ENCODE data around the gene HSPA9.
A peak's percentile ranks its signal among the peaks of the same experiment; 100 is the strongest.

The HSPA9 gene

GRCh38 chr5:138606378-138607064 lies 31.3 kb upstream of the HSPA9 start:
- H3K27me3 ChIP-seq (ENCODE audit: insufficient read depth, low read length, poor library complexity) = no peaks in the 10 kb centered on the region
- H3K27ac ChIP-seq (ENCODE audit: low read length) = no peak overlapping the region
- no peak overlapping the region for H3K4me3 ChIP-seq (ENCODE audit: low read depth in 1 of 2, low read length in 2 of 2)
- no peaks in the 10 kb centered on the region for H4K20me1 ChIP-seq (ENCODE audit: insufficient read depth, low read length)
- DNase-seq (no peak), ATAC-seq (ENCODE audit: insufficient read depth, low read depth) (no peak)
- H3K9me3 ChIP-seq (ENCODE audit: insufficient read depth, low read length, severe bottlenecking) = no peaks in the 10 kb centered on the region
- H2AFZ ChIP-seq (ENCODE audit: low read depth, low read length) = no peak overlapping the region
- H3K79me2 ChIP-seq (ENCODE audit: insufficient read depth, low read length) = no peaks in the 10 kb centered on the region
- no peak overlapping the region for H3K9ac ChIP-seq (ENCODE audit: low read depth, low read length)
- peaks cover 26% of the 10 kb centered on the region for H3K4me1 ChIP-seq (ENCODE audit: insufficient read depth, low read length)
- H3K4me2 ChIP-seq (ENCODE audit: insufficient read depth, low read length) = no peak overlapping the region
- H3K36me3 ChIP-seq (ENCODE audit: insufficient read depth, low read length) = no peaks in the 10 kb centered on the region
- TF ChIP-seq, protein P1, sequence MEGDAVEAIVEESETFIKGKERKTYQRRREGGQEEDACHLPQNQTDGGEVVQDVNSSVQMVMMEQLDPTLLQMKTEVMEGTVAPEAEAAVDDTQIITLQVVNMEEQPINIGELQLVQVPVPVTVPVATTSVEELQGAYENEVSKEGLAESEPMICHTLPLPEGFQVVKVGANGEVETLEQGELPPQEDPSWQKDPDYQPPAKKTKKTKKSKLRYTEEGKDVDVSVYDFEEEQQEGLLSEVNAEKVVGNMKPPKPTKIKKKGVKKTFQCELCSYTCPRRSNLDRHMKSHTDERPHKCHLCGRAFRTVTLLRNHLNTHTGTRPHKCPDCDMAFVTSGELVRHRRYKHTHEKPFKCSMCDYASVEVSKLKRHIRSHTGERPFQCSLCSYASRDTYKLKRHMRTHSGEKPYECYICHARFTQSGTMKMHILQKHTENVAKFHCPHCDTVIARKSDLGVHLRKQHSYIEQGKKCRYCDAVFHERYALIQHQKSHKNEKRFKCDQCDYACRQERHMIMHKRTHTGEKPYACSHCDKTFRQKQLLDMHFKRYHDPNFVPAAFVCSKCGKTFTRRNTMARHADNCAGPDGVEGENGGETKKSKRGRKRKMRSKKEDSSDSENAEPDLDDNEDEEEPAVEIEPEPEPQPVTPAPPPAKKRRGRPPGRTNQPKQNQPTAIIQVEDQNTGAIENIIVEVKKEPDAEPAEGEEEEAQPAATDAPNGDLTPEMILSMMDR (IDR thresholded peaks at IDR 0.05; ENCODE audit: borderline replicate concordance, extremely low read depth, low read length, poor library complexity, severe bottlenecking) = no peak
- no peak for TF ChIP-seq EZH2 (IDR thresholded peaks at IDR 0.05; ENCODE audit: borderline replicate concordance, low read depth, low read length, severe bottlenecking)

- no peak overlapping the region for H3K9ac ChIP-seq (ENCODE audit: low read depth, low read length)
- no peak overlapping the region for H2AFZ ChIP-seq (ENCODE audit: low read depth, low read length)
- H3K79me2 ChIP-seq (ENCODE audit: insufficient read depth, low read length) = no peaks in the 10 kb centered on the region
- no peak for DNase-seq
- H3K4me3 ChIP-seq (ENCODE audit: low read depth in 1 of 2, low read length in 2 of 2) = no peak overlapping the region
- H3K4me1 ChIP-seq (ENCODE audit: insufficient read depth, low read length) = peaks cover 18% of the 10 kb centered on the region
- H3K27ac ChIP-seq (ENCODE audit: low read length) = no peak overlapping the region
- H4K20me1 ChIP-seq (ENCODE audit: insufficient read depth, low read length) = no peaks in the 10 kb centered on the region
- H3K4me2 ChIP-seq (ENCODE audit: insufficient read depth, low read length) = no peak overlapping the region
- peak; percentile 52; the same call in 2 of the 3 replicates for ATAC-seq (ENCODE audit: insufficient read depth, low read depth)
- no peaks in the 10 kb centered on the region for H3K27me3 ChIP-seq (ENCODE audit: insufficient read depth, low read length, poor library complexity)
- TF ChIP-seq, protein P1 (IDR thresholded peaks at IDR 0.05; ENCODE audit: borderline replicate concordance, extremely low read depth, low read length, poor library complexity, severe bottlenecking) = no peak
- TF ChIP-seq EZH2 (IDR thresholded peaks at IDR 0.05; ENCODE audit: borderline replicate concordance, low read depth, low read length, severe bottlenecking) = no peak
- H3K36me3 ChIP-seq (ENCODE audit: insufficient read depth, low read length) = no peaks in the 10 kb centered on the region
- H3K9me3 ChIP-seq (ENCODE audit: insufficient read depth, low read length, severe bottlenecking) = no peaks in the 10 kb centered on the region
Observed at GRCh38 chr5:138605254-138605972, 30.2 kb upstream of the HSPA9 start.

- H3K9me3 ChIP-seq (ENCODE audit: insufficient read depth, low read length, severe bottlenecking) = no peaks in the 10 kb centered on the region
- no peak overlapping the region for H2AFZ ChIP-seq (ENCODE audit: low read depth, low read length)
- no peak overlapping the region for H3K4me2 ChIP-seq (ENCODE audit: insufficient read depth, low read length)
Observed at GRCh38 chr5:138604176-138604785, 29.1 kb upstream of the HSPA9 start.

More at GRCh38 chr5:138604176-138604785, 29.1 kb upstream of the HSPA9 start:
- H3K27me3 ChIP-seq (ENCODE audit: insufficient read depth, low read length, poor library complexity) = no peaks in the 10 kb centered on the region
- ATAC-seq (ENCODE audit: insufficient read depth, low read depth) (no peak), DNase-seq (no peak)
- H3K79me2 ChIP-seq (ENCODE audit: insufficient read depth, low read length) = no peaks in the 10 kb centered on the region
- H3K9ac ChIP-seq (ENCODE audit: low read depth, low read length) = no peak overlapping the region
- no peak for TF ChIP-seq EZH2 (IDR thresholded peaks at IDR 0.05; ENCODE audit: borderline replicate concordance, low read depth, low read length, severe bottlenecking)
- TF ChIP-seq, protein P1 (IDR thresholded peaks at IDR 0.05; ENCODE audit: borderline replicate concordance, extremely low read depth, low read length, poor library complexity, severe bottlenecking) = no peak
- no peaks in the 10 kb centered on the region for H3K36me3 ChIP-seq (ENCODE audit: insufficient read depth, low read length)
- H3K27ac ChIP-seq (ENCODE audit: low read length) = no peak overlapping the region
- H4K20me1 ChIP-seq (ENCODE audit: insufficient read depth, low read length) = no peaks in the 10 kb centered on the region
- H3K4me1 ChIP-seq (ENCODE audit: insufficient read depth, low read length) = peaks cover 18% of the 10 kb centered on the region
- H3K4me3 ChIP-seq (ENCODE audit: low read depth in 1 of 2, low read length in 2 of 2) = no peak overlapping the region

Data from DND-41 (cell line).